Fibroblast of villous mesenchyme (primary cell): Measurements from ENCODE around the gene SLC38A9. TPM values are rescaled to one million over a fixed set of nuclear protein-coding genes. Genes with fewer than 3 reads are reported as not detected.
"Not testable (repeated sequence)": the region's sequence is repeated elsewhere in the genome, so short reads cannot be mapped to it uniquely, and the experiment has no call there.

Experiments used
- DNase-seq: peaks from one replicate; pipeline ENCODE4 v3.0.0-alpha.2; 2010; ENCODE audit warnings: low read depth
- H3K4me3 ChIP-seq: 2 replicates; pipeline ENCODE4 v1.5.1; 2011; ENCODE audit warnings: low read depth, mild to moderate bottlenecking, low read length
- CTCF ChIP-seq: IDR thresholded peaks from 2 replicates; pipeline ENCODE4 v1.5.1; 2012; ENCODE audit warnings: low read depth, mild to moderate bottlenecking, low read length; ENCODE audit not compliant: insufficient read depth
- total RNA-seq: library from RNA; depleted of rRNA; stranded (reverse); fragments of >200 nt; gene quantifications from 2 replicates; pipeline ENCODE4 v1.2.3, GENCODE V29; 2012

SLC38A9 gene
- total RNA-seq, 1 donor = 52.7 TPM

- H3K4me3 ChIP-seq = no peak overlapping the region
- no peak for TF ChIP-seq CTCF
- no peak for DNase-seq
Observed at GRCh38 chr5:55720188-55720703, 8.1 kb upstream of the SLC38A9 start.

GRCh38 chr5:55719026-55719425 lies 6.9 kb upstream of the SLC38A9 start:
- not testable (repeated sequence) for H3K4me3 ChIP-seq, DNase-seq

- no peak for TF ChIP-seq CTCF
- DNase-seq = no peak
- H3K4me3 ChIP-seq = no peak overlapping the region
Observed at GRCh38 chr5:55715519-55716078, 3.5 kb upstream of the SLC38A9 start.

GRCh38 chr5:55714749-55715148 lies 2.6 kb upstream of the SLC38A9 start:
- DNase-seq = no peak
- no peak for TF ChIP-seq CTCF
- no peak overlapping the region for H3K4me3 ChIP-seq

- no peak for TF ChIP-seq CTCF
- H3K4me3 ChIP-seq = no peak overlapping the region
- no peak for DNase-seq
Observed at GRCh38 chr5:55714339-55714738, 2.2 kb upstream of the SLC38A9 start.

- DNase-seq = peak; percentile 21
- no peak for TF ChIP-seq CTCF
- no peak overlapping the region for H3K4me3 ChIP-seq
Observed at GRCh38 chr5:55713871-55714270, 1.7 kb upstream of the SLC38A9 start.

- no peak for DNase-seq
- peak overlapping the region; percentile 100 for H3K4me3 ChIP-seq
- no peak for TF ChIP-seq CTCF
Observed at GRCh38 chr5:55711507-55712022, 559 bp downstream of the SLC38A9 start.
